Measurements from ENCODE around the gene PIK3R6.

GRCh38 chr17:8818047-8818446 is 49.4 kb downstream of the PIK3R6 start:
- TF ChIP-seq GATA3 (IDR thresholded peaks at IDR 0.05; ENCODE audit: low read depth, low read length) (no peak), GATA2 (IDR thresholded peaks at IDR 0.05; ENCODE audit: low read depth, low read length) (no peak)

All from SH-SY5Y (cell line).